Panc1 (cell line): Measurements from ENCODE around the gene ASAP2. TPM values are rescaled to one million over a fixed set of nuclear protein-coding genes. Genes with fewer than 3 reads are reported as not detected.

ENCODE experiments used
- ATAC-seq: fragments of 200-7000 bp; cut with Tn5 transposase; 2 replicates; pipeline ENCODE4 v1.9.1; 2020; ENCODE audit warnings: mild to moderate bottlenecking, moderate library complexity
- BruUV-seq: library from RNA; stranded (reverse); fragments of 400-500 nt; replicated peaks from 2 replicates; lab custom pipeline; 2021; lab: Mats Ljungman, UMichigan
- CTCF ChIA-PET: fragments of 300-600 bp; sonication (Branson Sonifier 250); formaldehyde crosslinking; loops from one replicate; lab custom pipeline; 2022; ENCODE audit warnings: antibody characterized with exemption; lab: Charles Lee
- POLR2A ChIA-PET: fragments of 300-600 bp; sonication (Branson Sonifier 250); formaldehyde crosslinking; loops from one replicate; lab custom pipeline; 2022; ENCODE audit warnings: antibody characterized with exemption; lab: Charles Lee
- DNase-seq: peaks from one replicate; pipeline ENCODE4 v3.0.0-alpha.2; 2010; ENCODE audit warnings: low read depth, low spot score
- H3K27ac ChIP-seq: 2 replicates; pipeline ENCODE4 v1.5.1; 2011; ENCODE audit warnings: mild to moderate bottlenecking, low read length, inconsistent platforms
- H3K27me3 ChIP-seq: fragments of 200-500 bp; sonication (Bioruptor generic); 2 replicates; pipeline ENCODE4 v1.6.0; 2014; ENCODE audit warnings: low read length, inconsistent platforms; ENCODE audit not compliant: control insufficient read depth, insufficient read depth
- H3K36me3 ChIP-seq: fragments of 200-500 bp; sonication (Bioruptor generic); 2 replicates; pipeline ENCODE4 v1.5.1; 2014; ENCODE audit warnings: inconsistent platforms, mild to moderate bottlenecking, low read length, moderate library complexity; ENCODE audit not compliant: control insufficient read depth, insufficient read depth
- H3K4me1 ChIP-seq: 2 replicates; pipeline ENCODE4 v1.5.1; 2011; ENCODE audit warnings: inconsistent platforms, mild to moderate bottlenecking, low read length, moderate library complexity; ENCODE audit not compliant: control insufficient read depth, insufficient read depth
- H3K4me3 ChIP-seq, 2 experiments: 2 replicates each; pipeline ENCODE4 v1.5.1; 2011 to 2012; ENCODE audit warnings: low read depth in 2 of 2, low read length in 2 of 2, mild to moderate bottlenecking in 2 of 2, inconsistent platforms in 1 of 2, moderate library complexity in 1 of 2
- H3K9me3 ChIP-seq: fragments of 200-500 bp; sonication (Bioruptor generic); 2 replicates; pipeline ENCODE4 v1.5.1; 2014; ENCODE audit warnings: low read depth, mild to moderate bottlenecking, inconsistent platforms, low read length, moderate library complexity; ENCODE audit not compliant: control insufficient read depth, insufficient read depth
- CTCF ChIP-seq: fragments of 450-650 bp; IDR thresholded peaks from 2 replicates; pipeline ENCODE4 v1.5.1; 2017; ENCODE audit warnings: mild to moderate bottlenecking
- POLR2AphosphoS5 ChIP-seq: IDR thresholded peaks from 2 replicates; pipeline ENCODE4 v1.6.1; 2012; ENCODE audit warnings: mild to moderate bottlenecking, low read depth, low read length, moderate library complexity
- REST ChIP-seq, 2 experiments: IDR thresholded peaks; 2 replicates each; pipeline ENCODE4 v1.6.1; 2011 to 2012; ENCODE audit warnings: low read depth in 2 of 2, control low read depth in 1 of 2, low read length in 1 of 2, mild to moderate bottlenecking in 1 of 2, moderate library complexity in 1 of 2; ENCODE audit not compliant: insufficient read depth in 1 of 2
- SIN3A ChIP-seq: IDR thresholded peaks from 2 replicates; pipeline ENCODE4 v1.6.1; 2012; ENCODE audit warnings: low read depth, mild to moderate bottlenecking, low read length, moderate library complexity, borderline replicate concordance; ENCODE audit not compliant: insufficient read depth
- TCF7L2 ChIP-seq: IDR thresholded peaks from 2 replicates; pipeline ENCODE4 v1.6.1; 2011; ENCODE audit warnings: mild to moderate bottlenecking, low read depth, low read length, inconsistent platforms
- in situ Hi-C: cut with HindIII; loops from 2 replicates; pipeline ENCODE4 v1.10.0; 2016; ENCODE audit warnings: low sequenced_read_pairs, low pct_unique_long_range_greater_than_20kb
- intact Hi-C: fragments of 100-400 bp; cut with micrococcal nuclease; formaldehyde crosslinking; loops from one replicate; pipeline ENCODE4 v1.10.0; 2022; ENCODE audit not compliant: unreplicated experiment
- total RNA-seq: library from RNA; stranded (reverse); gene quantifications from one replicate; pipeline ENCODE4 v1.2.1, GENCODE V29; 2021; ENCODE audit not compliant: unreplicated experiment

The ASAP2 gene
- total RNA-seq, 1 experiment from 2014 or later: 107 TPM

- in situ Hi-C loops: no loop called here
- no peak for ATAC-seq
- no peak for TF ChIP-seq REST (IDR thresholded peaks at IDR 0.05; ENCODE audit: insufficient read depth in 1 of 2, low read depth in 2 of 2, low read length in 1 of 2)
- TF ChIP-seq SIN3A: no peak
- TF ChIP-seq POLR2AphosphoS5: no peak
- no peak for TF ChIP-seq CTCF
- TF ChIP-seq TCF7L2: no peak
These were observed 136.9 kb downstream of the ASAP2 start for GRCh38 chr2:9343524-9343923.

GRCh38 chr2:9344434-9344833 is 137.8 kb downstream of the ASAP2 start:
- no peak for DNase-seq
- ATAC-seq: no peak
- in situ Hi-C loops (no loop called here), intact Hi-C loops (no loop called here)
- CTCF ChIA-PET: no interaction called here
- Histone ChIP-seq H3K4me1 (no peaks in the 10 kb centered on the region), H3K4me3 (no peak overlapping the region), H3K9me3 (no peaks in the 10 kb centered on the region), H3K27me3 (no peaks in the 10 kb centered on the region), H3K36me3 (peaks cover 27% of the 10 kb centered on the region), H3K27ac (no peak overlapping the region)
- POLR2A ChIA-PET: no interaction called here
- BruUV-seq: no TSS peak
- no peak for TF ChIP-seq TCF7L2
- no peak for TF ChIP-seq SIN3A
- no peak for TF ChIP-seq POLR2AphosphoS5
- no peak for TF ChIP-seq REST (IDR thresholded peaks at IDR 0.05; ENCODE audit: insufficient read depth in 1 of 2, low read depth in 2 of 2, low read length in 1 of 2)
- no peak for TF ChIP-seq CTCF

More at GRCh38 chr2:9343524-9343923, 136.9 kb downstream of the ASAP2 start:
- no peak overlapping the region for H3K4me3 ChIP-seq
- intact Hi-C loops: no loop called here
- H3K4me1 ChIP-seq: no peaks in the 10 kb centered on the region
- ChIA-PET CTCF (no interaction called here), POLR2A (no interaction called here)
- no peak for DNase-seq
- no peak overlapping the region for H3K27ac ChIP-seq
- no peaks in the 10 kb centered on the region for H3K9me3 ChIP-seq
- BruUV-seq: no TSS peak
- H3K36me3 ChIP-seq: peaks cover 25% of the 10 kb centered on the region
- H3K27me3 ChIP-seq: no peaks in the 10 kb centered on the region
